ENCODE results near the gene SULT1E1. TPM values are rescaled to one million over a fixed set of nuclear protein-coding genes. Genes with fewer than 3 reads are reported as not detected.

Gene SULT1E1
- total and polyA plus RNA-seq, 2 of the 8 experiments (the other 6 are each of a cell fraction or from before 2014, with no cell fraction given), result not detected

GRCh38 chr4:69830192-69830559 is 29.8 kb downstream of the SULT1E1 start:
- Histone ChIP-seq H3K9ac (replicated peaks in 1 of 4; ENCODE audit: extremely low read depth in 1 of 4, low read depth in 3 of 4, low read length in 3 of 4) (no peak overlapping the region), H3K27ac (ENCODE audit: low read depth, low read length) (no peak overlapping the region), H2BK20ac (ENCODE audit: low read length) (no peak overlapping the region), H2AK5ac (ENCODE audit: low read depth, low read length) (no peak overlapping the region), H2BK15ac (ENCODE audit: low read length) (no peak overlapping the region), H2BK5ac (ENCODE audit: low read depth, low read length) (no peak overlapping the region), H3K18ac (ENCODE audit: extremely low read depth, low read length) (no peak overlapping the region), H3K23me2 (ENCODE audit: low read depth, low read length) (no peaks in the 10 kb centered on the region), H4K91ac (replicated peaks; ENCODE audit: insufficient read length, low read length) (no peak overlapping the region), H3K4ac (replicated peaks; ENCODE audit: insufficient read length, low read depth, low read length) (no peak overlapping the region), H3K14ac (ENCODE audit: insufficient read length) (no peak overlapping the region), H3K36me3 (ENCODE audit: control insufficient read depth in 2 of 4, insufficient read depth in 4 of 4, low read length in 3 of 4) (no peaks in the 10 kb centered on the region), H3K4me2 (ENCODE audit: insufficient read depth in 1 of 2, low read depth in 2 of 2, low read length in 2 of 2) (no peak overlapping the region), H3K27me3 (replicated peaks in 1 of 4; ENCODE audit: control insufficient read depth in 3 of 4, extremely low read depth in 1 of 4, insufficient read depth in 3 of 4, low read length in 3 of 4) (no peaks in the 10 kb centered on the region), H2BK120ac (replicated peaks; ENCODE audit: low read depth, low read length) (no peak overlapping the region), H2BK12ac (ENCODE audit: low read depth, low read length) (no peak overlapping the region), H2AFZ (ENCODE audit: low read length) (peak overlapping the region; percentile 89; the same call in 1 of the 2 replicates), H3K4me3 (ENCODE audit: extremely low read depth in 1 of 4, insufficient read depth in 2 of 4, low read depth in 3 of 4, low read length in 4 of 4) (no peak overlapping the region), H4K8ac (ENCODE audit: extremely low read depth, insufficient read depth, low read length) (no peak overlapping the region), H4K5ac (ENCODE audit: insufficient read length, low read depth, low read length) (no peak overlapping the region), H3K9me3 (ENCODE audit: insufficient read depth in 2 of 2, low read depth in 1 of 2, low read length in 1 of 2) (no peaks in the 10 kb centered on the region), H3K4me1 (replicated peaks in 1 of 4; ENCODE audit: control insufficient read depth in 3 of 4, insufficient read depth in 4 of 4, low read length in 3 of 4) (peaks cover 0 to 8% (median 3%) of the 10 kb centered on the region in 4 experiments; a peak in 3 of 7 replicates), H3K23ac (ENCODE audit: insufficient read length) (no peak overlapping the region), H3K79me2 (ENCODE audit: control insufficient read depth in 1 of 2, insufficient read depth in 2 of 2, low read length in 2 of 2) (no peaks in the 10 kb centered on the region), H3K79me1 (ENCODE audit: low read depth, low read length) (no peaks in the 10 kb centered on the region), H4K20me1 (replicated peaks in 1 of 2; ENCODE audit: control insufficient read depth in 1 of 2, insufficient read depth in 2 of 2, low read length in 2 of 2) (no peaks in the 10 kb centered on the region), H3K56ac (replicated peaks; ENCODE audit: insufficient read length, low read depth, low read length) (no peak overlapping the region)
- 96% methylated on average over 2 of the region's 2 CpGs; no CpG with 5 or more reads in 1 of the 2 experiments for WGBS, 2 experiments (ENCODE audit: extremely low coverage in 1 of 2, insufficient coverage in 1 of 2, insufficient read length in 1 of 2, insufficient replicate concordance in 2 of 2, low coverage in 1 of 2, low lambda C conversion rate in 2 of 2, missing lambda C conversion rate in 1 of 2)
- ChIA-PET POLR2A (ENCODE audit: partially characterized antibody) (interaction anchor here (0.9 kb wide), 1 partner anchor 14 kb away, joined by 3 read pairs; no protein-coding TSS in a partner anchor), CTCF (ENCODE audit: partially characterized antibody) (interaction anchor here (1.4 to 2.4 kb wide), 3 partner anchors 11 to 139 kb away, joined by 3 to 9 read pairs (median 7); no protein-coding TSS in a partner anchor)
- FAIRE-seq, result no peak
- no peak for DNase-seq (ENCODE audit: low read depth in 1 of 2, low spot score in 2 of 2)
- TF ChIP-seq TAF7 (optimal IDR thresholded peaks at IDR 0.05; ENCODE audit: borderline replicate concordance, low read depth, low read length) (no peak), CHD1 (IDR thresholded peaks at IDR 0.05; ENCODE audit: low read depth, low read length) (no peak), PHF8 (conservative IDR thresholded peaks at IDR 0.05; ENCODE audit: low read depth, low read length) (no peak), JUND (IDR thresholded peaks at IDR 0.05; ENCODE audit: low read length) (no peak), ATF2 (IDR thresholded peaks at IDR 0.05; ENCODE audit: low read length) (no peak), TBP (IDR thresholded peaks at IDR 0.05; ENCODE audit: low read depth, low read length) (no peak), CREB1 (IDR thresholded peaks at IDR 0.05) (no peak), ZNF274 (IDR thresholded peaks at IDR 0.05; ENCODE audit: borderline replicate concordance, extremely low read depth, low read length) (no peak), KDM1A (IDR thresholded peaks at IDR 0.05; ENCODE audit: borderline replicate concordance, low read length) (no peak), YY1 (IDR thresholded peaks at IDR 0.05; ENCODE audit: low read depth, low read length) (no peak), SIRT6 (IDR thresholded peaks at IDR 0.05; ENCODE audit: low read length) (no peak), ASH2L (IDR thresholded peaks at IDR 0.05; ENCODE audit: low read length) (no peak), RAD21 (IDR thresholded peaks at IDR 0.05 in 1 of 2, conservative IDR thresholded peaks at IDR 0.05 in 1 of 2; ENCODE audit: low read depth in 2 of 2, low read length in 2 of 2) (no peak)
